Activated CD8-positive, alpha-beta memory T cell treated with anti-CD3 and anti-CD28 coated beads, Interleukin-2, amount 50 U/mL, for 24 hours (primary cell): Measurements from ENCODE around the gene C3orf22.
"Not testable (repeated sequence)": the region's sequence is repeated elsewhere in the genome, so short reads cannot be mapped to it uniquely, and the experiment has no call there.

ENCODE experiments used
- DNase-seq: peaks from one replicate; pipeline ENCODE4 v3.0.0-alpha.2; 2020; ENCODE audit errors: extremely low read depth

C3orf22 gene

GRCh38 chr3:126542340-126543241, 16.1 kb downstream of the C3orf22 start:
- DNase-seq, result no peak

GRCh38 chr3:126541628-126542339, 16.9 kb downstream of the C3orf22 start:
- DNase-seq, result no peak

- DNase-seq, result no peak
Observed at GRCh38 chr3:126540951-126541627, 17.6 kb downstream of the C3orf22 start.

- no peak for DNase-seq
Observed at GRCh38 chr3:126540342-126540849, 18.3 kb downstream of the C3orf22 start.

- DNase-seq, result no peak
Observed at GRCh38 chr3:126539558-126540250, 19.0 kb downstream of the C3orf22 start.

- DNase-seq, result no peak
Observed at GRCh38 chr3:126538966-126539365, 19.8 kb downstream of the C3orf22 start.

- no peak for DNase-seq
Observed at GRCh38 chr3:126538316-126538715, 20.4 kb downstream of the C3orf22 start.

- DNase-seq, result no peak
Observed at GRCh38 chr3:126537730-126538281, 20.9 kb downstream of the C3orf22 start.

- no peak for DNase-seq
Observed at GRCh38 chr3:126537116-126537729, 21.5 kb downstream of the C3orf22 start.

GRCh38 chr3:126536126-126536525, 22.6 kb downstream of the C3orf22 start:
- no peak for DNase-seq

GRCh38 chr3:126535636-126536035, 23.1 kb downstream of the C3orf22 start:
- DNase-seq, result no peak

- DNase-seq, result not testable (repeated sequence)
Observed at GRCh38 chr3:126534716-126535115, 24.0 kb downstream of the C3orf22 start.

- DNase-seq, result no peak
Observed at GRCh38 chr3:126533506-126533905, 25.2 kb downstream of the C3orf22 start.

GRCh38 chr3:126531051-126531330, 27.7 kb downstream of the C3orf22 start:
- no peak for DNase-seq

GRCh38 chr3:126530171-126531050, 28.3 kb downstream of the C3orf22 start:
- DNase-seq, result no peak

GRCh38 chr3:126529585-126530170, 29.1 kb downstream of the C3orf22 start:
- DNase-seq, result no peak

GRCh38 chr3:126528800-126529541, 29.8 kb downstream of the C3orf22 start:
- no peak for DNase-seq

- DNase-seq, result no peak
Observed at GRCh38 chr3:126528419-126528799, 30.3 kb downstream of the C3orf22 start.
